HepG2 (cell line): ENCODE results near the gene SUPT6H. TPM values are rescaled to one million over a fixed set of nuclear protein-coding genes. Genes with fewer than 3 reads are reported as not detected.

ENCODE experiments used
- ATAC-seq: fragments of 200-7000 bp; cut with Tn5 transposase; 3 replicates; pipeline ENCODE4 v1.9.1; 2020; ENCODE audit warnings: mild to moderate bottlenecking, moderate library complexity
- BruUV-seq: library from RNA; stranded (reverse); fragments of 400-500 nt; replicated peaks from 2 replicates; lab custom pipeline; 2021; lab: Mats Ljungman, UMichigan
- CTCF ChIA-PET: fragments of 300-600 bp; formaldehyde crosslinking; extraction: SDS; loops from one replicate; lab custom pipeline; 2021; ENCODE audit warnings: low total read pairs, inconsistent platforms, low intra/inter-chr PET ratio; lab: Yijun Ruan, JAX
- POLR2A ChIA-PET: fragments of 350-600 bp; sonication (Branson Sonifier 250); formaldehyde crosslinking; loops from one replicate; lab custom pipeline; 2020; ENCODE audit warnings: antibody characterized with exemption, inconsistent platforms; lab: Yijun Ruan, JAX
- DNase-seq: peaks from one replicate; pipeline ENCODE4 v3.0.0-alpha.2; 2015; ENCODE audit warnings: low spot score
- FAIRE-seq: peaks from 3 replicates; lab custom pipeline; 2011; peaks lifted over from hg19 to GRCh38; lab: Jason Lieb, UNC
- H2AFZ ChIP-seq: one replicate; pipeline ENCODE4 v1.6.1; 2011; ENCODE audit warnings: low read length, inconsistent platforms
- H3K27ac ChIP-seq: fragments of 300-600 bp; 3 replicates; pipeline ENCODE4 v1.8.0; 2011; ENCODE audit warnings: mixed run types, mild to moderate bottlenecking, mixed read lengths, low read length, inconsistent platforms; ENCODE audit not compliant: insufficient read depth; ENCODE audit errors: extremely low read length
- H3K27me3 ChIP-seq, 2 experiments: fragments of 200-600 bp in 1 of 2; 2 replicates in 1 of 2; 3 replicates in 1 of 2; pipeline versions ENCODE4 v1.6.0 to v1.8.0; 2011; ENCODE audit warnings: low read length in 2 of 2, mild to moderate bottlenecking in 2 of 2, moderate library complexity in 2 of 2, inconsistent platforms in 1 of 2; ENCODE audit not compliant: insufficient read depth in 2 of 2, control insufficient read depth in 1 of 2
- H3K36me3 ChIP-seq, 2 experiments: fragments of 200-600 bp in 1 of 2; replicated peaks in 1 of 2; 2 replicates in 1 of 2; 3 replicates in 1 of 2; pipeline versions ENCODE4 v1.5.1 to v1.8.0; 2011; ENCODE audit warnings: low read length in 2 of 2, inconsistent platforms in 1 of 2; ENCODE audit not compliant: insufficient read depth in 2 of 2, control insufficient read depth in 1 of 2
- H3K4me1 ChIP-seq: 2 replicates; pipeline ENCODE4 v1.5.1; 2012; ENCODE audit warnings: low read length, inconsistent platforms; ENCODE audit not compliant: insufficient read depth
- H3K4me2 ChIP-seq: 2 replicates; pipeline ENCODE4 v1.6.0; 2011; ENCODE audit warnings: low read depth, low read length, inconsistent platforms
- H3K4me3 ChIP-seq, 3 experiments: fragments of 200-600 bp in 1 of 3; sonication (generic), shearing (Covaris generic) in 1 of 3; replicated peaks in 1 of 3; 2 replicates each; pipeline ENCODE4 v1.5.1; 2011 to 2016; ENCODE audit warnings: low read length in 3 of 3, inconsistent platforms in 2 of 3, low read depth in 2 of 3, mild to moderate bottlenecking in 2 of 3, control low read depth in 1 of 3, mixed read lengths in 1 of 3; ENCODE audit not compliant: insufficient read depth in 1 of 3
- H3K79me2 ChIP-seq: one replicate; pipeline ENCODE4 v1.6.1; 2011; ENCODE audit warnings: low read length, inconsistent platforms; ENCODE audit not compliant: insufficient read depth
- H3K9ac ChIP-seq: 2 replicates; pipeline ENCODE4 v1.6.0; 2011; ENCODE audit warnings: mild to moderate bottlenecking, low read depth, low read length, inconsistent platforms; ENCODE audit not compliant: insufficient read depth
- H3K9me3 ChIP-seq: 2 replicates; pipeline ENCODE4 v1.5.1; 2012; ENCODE audit warnings: mild to moderate bottlenecking, low read length
- H4K20me1 ChIP-seq: 2 replicates; pipeline ENCODE4 v1.6.0; 2011; ENCODE audit warnings: inconsistent platforms, mild to moderate bottlenecking, low read length, moderate library complexity; ENCODE audit not compliant: insufficient read depth
- FOXP1 ChIP-seq, 2 experiments: fragments of 450-650 bp in 1 of 2; IDR thresholded peaks; 2 replicates each; pipeline ENCODE4 v1.6.1; 2017 to 2018; ENCODE audit warnings: antibody characterized with exemption in 1 of 2
- MEF2D ChIP-seq: sonication (generic); formaldehyde crosslinking; IDR thresholded peaks from 2 replicates; pipeline ENCODE4 v1.5.1; 2020; ENCODE audit warnings: mild to moderate bottlenecking, missing genetic modification reagents
- RBM22 ChIP-seq: fragments of 200-400 bp; formaldehyde crosslinking; optimal IDR thresholded peaks from 2 replicates; pipeline ENCODE3; 2017; ENCODE audit warnings: mild to moderate bottlenecking, low read length, moderate library complexity
- RCOR2 ChIP-seq: IDR thresholded peaks from 2 replicates; pipeline ENCODE4 v1.6.1; 2016; ENCODE audit warnings: missing biosample characterization, missing genetic modification reagents
- THAP11 ChIP-seq: IDR thresholded peaks from 2 replicates; pipeline ENCODE4 v1.6.1; 2016; ENCODE audit warnings: missing biosample characterization, missing genetic modification reagents
- ZNF207 ChIP-seq: fragments of 450-650 bp; IDR thresholded peaks from 2 replicates; pipeline ENCODE4 v1.6.1; 2016; ENCODE audit warnings: antibody characterized with exemption, borderline replicate concordance
- ZNF333 ChIP-seq: sonication (generic); formaldehyde crosslinking; IDR thresholded peaks from 2 replicates; pipeline ENCODE4 v1.4.0; 2020; ENCODE audit warnings: mild to moderate bottlenecking, missing genetic modification reagents, borderline replicate concordance
- ZNF33B ChIP-seq: sonication (generic); formaldehyde crosslinking; IDR thresholded peaks from 2 replicates; pipeline ENCODE4 v1.5.1; 2020; ENCODE audit warnings: mild to moderate bottlenecking, missing genetic modification reagents
- ZNF460 ChIP-seq: sonication (generic); formaldehyde crosslinking; IDR thresholded peaks from 2 replicates; pipeline ENCODE4 v1.5.1; 2020; ENCODE audit warnings: missing genetic modification reagents, mild to moderate bottlenecking, borderline replicate concordance
- ZNF660 ChIP-seq: sonication (generic); formaldehyde crosslinking; IDR thresholded peaks from 2 replicates; pipeline ENCODE4 v1.5.1; 2020; ENCODE audit warnings: mild to moderate bottlenecking, low read depth, missing genetic modification reagents, borderline replicate concordance
- WGBS: methylation state at CpG from one replicate; pipeline ENCODE4 v1.1.6; 2017; ENCODE audit warnings: low lambda C conversion rate; 5-methylcytosine and 5-hydroxymethylcytosine counted together
- in situ Hi-C: cut with HindIII; loops from 2 replicates; pipeline ENCODE4 v1.10.0; 2017; ENCODE audit warnings: low pct_unique_long_range_greater_than_20kb; ENCODE audit not compliant: extremely low pct_ligation_motif_present
- intact Hi-C: fragments of 100-400 bp; cut with micrococcal nuclease; formaldehyde crosslinking; loops from one replicate; pipeline ENCODE4 v1.10.0; 2022; ENCODE audit not compliant: unreplicated experiment
- polyA plus RNA-seq, 8 experiments: library from polyadenylated mRNA; depleted of rRNA in 3 of 8; stranded (reverse) in 7 of 8; unstranded in 1 of 8; fragments of >200 nt; fragmentation: Illumina TruSeq in 4 of 8; extraction: Trizol in 4 of 8; gene quantifications; 2 replicates each; pipeline versions ENCODE4 v1.2.1 to v1.2.3, GENCODE V29; 2011 to 2016; ENCODE audit warnings: low read depth in 4 of 8, missing spikeins in 1 of 8, mixed read lengths in 1 of 8; ENCODE audit not compliant: insufficient read depth in 1 of 8
- total RNA-seq, 5 experiments: library from RNA; depleted of rRNA; stranded (reverse); fragments of >200 nt; fragmentation: Illumina TruSeq; extraction: Trizol; gene quantifications; 2 replicates each; pipeline ENCODE4 v1.2.3, GENCODE V29; 2016; ENCODE audit warnings: low read depth in 1 of 5
- TF ChIP-seq, protein P1 (sequence below): IDR thresholded peaks from 2 replicates; pipeline ENCODE4 v1.6.1; 2016; ENCODE audit warnings: mild to moderate bottlenecking, missing biosample characterization, missing genetic modification reagents

SUPT6H gene
- total and polyA plus RNA-seq, 2 of the 13 experiments (the other 11 are each of a cell fraction or from before 2014, with no cell fraction given) = 32.7 to 39.9 TPM

DNA sequence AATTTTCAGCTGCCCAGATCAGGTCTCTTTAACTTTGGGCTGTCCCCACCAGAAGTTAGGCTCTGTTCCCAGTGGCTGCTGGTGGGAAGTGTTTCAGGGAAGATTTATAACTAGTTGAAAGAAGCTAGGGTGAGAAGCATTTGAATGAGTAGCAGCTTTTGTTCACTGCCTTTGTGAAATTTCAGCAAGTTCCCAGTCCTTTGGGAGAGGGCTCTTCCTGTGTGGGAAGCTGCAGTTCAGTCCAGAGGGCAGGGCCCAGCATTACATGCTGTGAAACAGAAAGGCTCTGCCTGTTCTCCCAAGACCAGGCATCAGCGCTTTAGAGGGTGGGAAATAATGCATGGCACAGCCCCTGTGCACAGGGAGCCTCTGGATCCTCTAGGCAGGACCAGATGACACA, 31.9 kb downstream of the SUPT6H start:
- DNase-seq = no peak
- CTCF ChIA-PET = no interaction called here
- no peak for TF ChIP-seq MEF2D
- no peak for TF ChIP-seq ZNF207
- TF ChIP-seq ZNF460 (CRISPR knock-in tag) = no peak
- TF ChIP-seq RCOR2 = no peak
- TF ChIP-seq ZNF333 (CRISPR knock-in tag) = no peak
- no peak for TF ChIP-seq THAP11 (CRISPR knock-in tag)
- no peak for TF ChIP-seq ZNF660 (CRISPR knock-in tag)
- TF ChIP-seq, protein P1, sequence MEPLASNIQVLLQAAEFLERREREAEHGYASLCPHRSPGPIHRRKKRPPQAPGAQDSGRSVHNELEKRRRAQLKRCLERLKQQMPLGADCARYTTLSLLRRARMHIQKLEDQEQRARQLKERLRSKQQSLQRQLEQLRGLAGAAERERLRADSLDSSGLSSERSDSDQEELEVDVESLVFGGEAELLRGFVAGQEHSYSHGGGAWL (CRISPR knock-in tag) = no peak
- TF ChIP-seq FOXP1 (IDR thresholded peaks at IDR 0.05) = no peak
- no peak for TF ChIP-seq FOXP1 (CRISPR knock-in tag; IDR thresholded peaks at IDR 0.05)
- TF ChIP-seq ZNF33B (CRISPR knock-in tag) = no peak
- TF ChIP-seq RBM22 = no peak
- TF ChIP-seq, all 625 proteins: peak for 0
- no peaks in the 10 kb centered on the region for H3K27me3 ChIP-seq
- no peak overlapping the region for H3K27ac ChIP-seq
- intact Hi-C loops (no loop called here), in situ Hi-C loops (no loop called here)
- POLR2A ChIA-PET = interaction anchor here (1.0 to 1.8 kb wide), 4 partner anchors 16 to 32 kb away, joined by 3 to 6 read pairs (median 4); partner anchors contain the start of genes PROCA1, RPL23A and SUPT6H
- FAIRE-seq = no peak
- H3K4me1 ChIP-seq = peaks cover 26% of the 10 kb centered on the region
- H3K9me3 ChIP-seq = no peaks in the 10 kb centered on the region
- H3K79me2 ChIP-seq = no peaks in the 10 kb centered on the region
- ATAC-seq = no peak
- no peaks in the 10 kb centered on the region for H4K20me1 ChIP-seq
- peaks cover 39 to 69% of the 10 kb centered on the region in 2 experiments for H3K36me3 ChIP-seq
- no peak overlapping the region for H2AFZ ChIP-seq
- H3K9ac ChIP-seq = no peak overlapping the region
- WGBS = 100% methylated on average over 1 of the region's 1 CpG
- no TSS peak for BruUV-seq
- no peak overlapping the region for H3K4me2 ChIP-seq
- no peak overlapping the region for H3K4me3 ChIP-seq
